ENCODE measurements around the gene EIF3B.
A peak's percentile ranks its signal among the peaks of the same experiment; 100 is the strongest.
"Not testable (repeated sequence)": the region's sequence is repeated elsewhere in the genome, so short reads cannot be mapped to it uniquely, and the experiment has no call there.

Gene EIF3B

DNA sequence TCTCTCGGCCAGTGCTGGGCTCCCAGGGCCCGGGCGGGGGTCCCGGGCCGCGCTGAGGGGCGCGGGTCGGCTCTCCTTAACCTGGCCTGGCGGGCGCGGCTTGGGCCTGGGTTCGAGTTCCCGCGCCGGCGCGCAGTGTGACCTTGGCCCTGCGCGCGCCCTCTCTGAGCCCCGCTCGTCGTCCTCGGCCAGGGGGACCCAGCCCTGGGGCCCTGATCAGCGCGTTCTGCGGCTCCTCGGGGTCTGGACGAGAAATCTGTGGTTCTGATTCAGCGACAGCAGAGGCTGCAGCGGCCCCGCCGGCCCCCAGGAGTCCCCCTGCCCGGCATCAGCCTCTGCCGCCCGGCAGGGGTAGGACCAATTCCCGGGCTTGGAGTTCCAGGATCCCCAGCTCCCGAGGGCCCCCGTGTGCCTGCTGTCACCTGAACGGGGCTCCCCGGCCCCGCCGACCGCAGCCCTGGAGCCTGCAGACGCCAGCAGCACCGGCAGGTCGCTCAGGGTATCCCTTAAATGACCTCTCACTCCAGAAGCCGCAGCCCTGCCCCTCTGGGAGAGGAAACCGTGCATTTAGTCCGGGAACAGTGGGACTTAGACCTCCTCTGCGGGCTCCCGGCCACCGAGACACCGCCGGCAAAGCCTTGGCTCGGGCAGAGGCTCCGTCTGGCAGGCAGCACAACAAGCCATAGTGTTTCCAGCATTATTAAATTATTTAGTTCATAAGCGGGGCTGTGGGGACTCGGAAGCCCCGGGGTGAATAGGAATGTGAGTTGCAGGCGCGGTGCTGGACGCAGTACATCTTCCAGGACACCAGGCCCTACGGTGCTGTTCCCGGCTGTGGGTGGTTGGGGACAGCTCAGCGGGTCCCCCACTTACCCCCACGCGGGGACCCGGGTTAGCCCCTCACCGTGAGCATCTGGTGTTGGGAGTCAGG, 49.4 kb downstream of the EIF3B start:
- peak in 1 of 2 experiments; percentile 73 for DNase-seq

DNA sequence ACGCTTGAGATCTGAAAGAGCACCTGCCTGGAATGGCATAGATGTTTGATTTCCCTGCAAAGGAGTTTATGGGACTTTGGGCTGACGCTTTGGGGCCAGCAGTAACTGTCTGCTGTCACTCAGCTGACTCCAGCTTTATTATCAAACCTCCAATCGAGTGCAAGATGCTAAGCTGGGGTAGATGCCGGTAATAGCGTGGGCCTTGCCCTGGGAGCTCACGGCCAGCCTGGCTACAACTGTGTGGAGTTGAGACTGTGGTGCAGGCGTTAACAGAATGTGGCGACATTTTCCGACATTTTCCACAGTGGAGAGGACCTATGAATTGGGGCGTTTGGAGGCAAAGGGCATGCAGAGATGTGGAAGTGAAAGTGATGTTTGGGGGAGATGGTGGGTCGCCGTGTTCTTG, 50.1 kb downstream of the EIF3B start:
- DNase-seq: no peak

DNA sequence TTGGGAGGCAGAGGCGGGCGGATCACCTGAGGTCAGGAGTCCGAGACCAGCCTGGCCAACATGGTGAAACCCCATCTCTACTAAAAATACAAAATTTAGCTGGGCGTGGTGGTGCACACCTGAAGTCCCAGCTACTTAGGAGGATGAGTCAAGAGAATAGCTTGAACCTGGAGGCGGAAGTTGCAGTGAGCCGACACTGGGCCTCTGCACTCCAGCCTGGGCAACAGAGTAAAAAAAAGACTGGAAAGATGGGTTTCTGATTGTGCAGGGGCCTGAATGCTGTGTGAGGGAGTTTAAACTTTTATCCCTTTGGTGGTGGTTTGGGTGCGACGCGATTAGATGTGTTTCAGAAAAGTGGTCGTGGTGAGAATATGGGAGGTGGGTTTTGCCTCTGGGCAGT, 50.6 kb downstream of the EIF3B start:
- no peak for DNase-seq

DNA sequence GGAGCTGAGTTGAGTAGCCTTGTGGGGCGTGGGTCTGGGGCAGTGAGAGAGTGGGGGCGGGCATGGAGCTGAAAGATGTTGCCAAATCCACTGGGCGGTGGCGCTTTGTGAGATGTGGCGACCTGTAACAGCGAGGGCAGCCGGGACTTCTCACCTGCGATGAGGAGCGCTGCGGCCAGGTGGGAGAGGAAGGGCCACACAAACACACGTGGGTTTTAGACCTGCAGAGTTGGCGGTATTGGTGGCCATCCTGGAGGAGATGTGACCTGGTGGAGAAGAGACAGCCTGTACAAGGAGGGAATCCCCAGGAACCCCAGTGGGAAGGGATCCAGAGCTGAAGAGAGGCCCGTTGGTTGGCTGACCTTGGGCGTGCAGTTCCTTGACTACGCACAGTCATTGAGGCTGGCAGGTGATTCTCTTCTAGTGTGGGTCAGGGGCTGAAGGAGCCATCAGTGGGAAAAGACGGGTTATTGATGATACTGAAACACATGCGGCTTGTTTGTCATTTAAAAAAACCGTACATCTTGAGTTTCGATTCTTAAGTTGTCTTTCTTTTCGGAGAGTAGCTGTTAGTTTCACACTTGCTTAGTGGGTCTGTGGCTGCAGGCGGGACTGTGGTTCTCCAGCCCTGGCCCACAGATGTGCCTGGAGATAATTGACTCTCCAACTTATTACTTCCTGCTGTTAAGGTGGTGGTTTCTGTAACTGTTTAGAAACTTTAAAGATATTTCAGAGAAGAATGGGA, 51.1 kb downstream of the EIF3B start:
- no peak for DNase-seq

DNA sequence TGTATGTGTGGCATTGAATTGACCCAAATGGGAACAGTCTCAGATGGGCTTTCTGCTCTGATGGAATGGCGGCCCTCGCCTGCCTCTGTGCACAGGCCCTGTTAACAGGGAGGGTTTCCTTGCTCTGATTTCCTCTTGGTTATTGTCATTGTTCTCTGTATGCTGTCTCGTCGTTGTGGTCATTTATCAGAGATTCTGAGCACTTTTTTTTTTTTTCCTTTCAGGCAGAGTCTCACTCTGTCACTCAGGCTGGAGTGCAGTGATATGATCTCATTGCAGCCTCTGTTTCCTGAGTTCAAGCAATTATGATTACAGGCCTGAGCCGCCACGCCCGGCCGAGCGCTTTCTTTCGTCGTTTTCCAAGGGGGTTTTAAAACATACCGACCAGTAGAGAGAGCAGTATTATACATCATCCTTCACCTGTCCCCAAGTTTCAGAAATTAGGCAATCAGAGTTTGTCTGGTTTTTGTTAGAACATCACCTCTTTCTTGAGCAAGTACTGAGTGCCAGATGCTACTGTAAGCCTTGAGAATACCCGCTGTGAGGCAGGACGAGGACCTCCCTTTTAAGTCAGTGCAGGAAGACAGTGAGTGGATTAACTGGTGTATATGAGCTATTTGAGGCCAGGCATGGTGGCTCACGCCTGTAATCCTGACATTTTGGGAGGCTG, 55.3 kb downstream of the EIF3B start:
- DNase-seq: no peak

DNA sequence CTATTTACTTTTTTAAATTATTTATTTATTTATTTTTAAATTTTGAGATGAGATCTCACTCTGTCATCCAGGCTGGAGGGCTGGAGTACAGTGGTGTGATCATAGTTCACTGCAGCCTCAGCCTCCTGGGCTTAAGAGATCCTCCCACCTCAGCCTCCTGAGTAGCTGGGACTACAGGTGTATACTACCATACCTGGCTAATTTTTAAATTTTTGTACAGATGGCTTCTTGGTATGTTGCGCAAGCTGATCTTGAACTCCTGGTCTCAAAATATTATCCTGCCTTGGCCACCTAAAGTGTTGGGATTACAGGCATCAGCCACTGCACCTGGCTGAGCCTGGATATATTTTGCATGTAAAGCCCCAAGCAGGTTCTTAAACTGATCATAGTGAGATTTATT, 56.4 kb downstream of the EIF3B start:
- no peak for DNase-seq

DNA sequence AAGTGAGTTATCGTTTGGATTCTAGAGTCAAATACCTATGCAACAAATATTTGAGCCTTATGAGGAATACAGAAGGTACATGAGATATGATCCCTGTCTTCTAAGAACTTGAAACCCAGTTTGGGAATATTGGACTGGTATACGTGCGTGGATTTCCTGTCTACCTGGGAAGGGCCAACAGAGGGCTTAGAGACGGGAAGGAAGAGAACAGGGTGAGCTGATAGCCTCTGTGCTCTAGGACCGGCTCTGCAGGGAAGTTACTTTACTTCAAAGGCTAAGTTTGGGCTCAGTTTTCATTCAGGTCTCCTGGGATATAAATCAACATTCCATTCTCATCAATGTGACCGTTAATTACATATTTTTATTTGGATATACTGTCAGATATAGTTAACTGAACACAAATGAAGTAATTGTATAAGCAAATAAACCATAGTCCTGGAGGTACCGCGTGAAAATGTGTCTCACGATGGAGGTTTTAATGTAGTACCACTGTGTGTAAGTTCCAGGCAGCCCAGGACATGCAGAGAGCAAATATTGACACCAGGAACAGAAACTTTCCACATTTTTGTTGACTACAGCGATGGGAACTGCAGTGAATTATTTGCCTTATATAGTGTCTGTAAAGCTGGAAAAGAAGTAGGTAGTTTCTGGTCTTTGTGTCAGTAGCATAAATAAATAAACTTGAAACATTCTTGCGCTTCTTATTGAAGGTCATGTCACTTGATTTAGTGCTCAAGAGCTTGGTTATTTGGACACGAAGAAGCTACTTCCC, 57.4 kb downstream of the EIF3B start:
- DNase-seq: peak in 1 of 2 experiments; percentile 63

DNA sequence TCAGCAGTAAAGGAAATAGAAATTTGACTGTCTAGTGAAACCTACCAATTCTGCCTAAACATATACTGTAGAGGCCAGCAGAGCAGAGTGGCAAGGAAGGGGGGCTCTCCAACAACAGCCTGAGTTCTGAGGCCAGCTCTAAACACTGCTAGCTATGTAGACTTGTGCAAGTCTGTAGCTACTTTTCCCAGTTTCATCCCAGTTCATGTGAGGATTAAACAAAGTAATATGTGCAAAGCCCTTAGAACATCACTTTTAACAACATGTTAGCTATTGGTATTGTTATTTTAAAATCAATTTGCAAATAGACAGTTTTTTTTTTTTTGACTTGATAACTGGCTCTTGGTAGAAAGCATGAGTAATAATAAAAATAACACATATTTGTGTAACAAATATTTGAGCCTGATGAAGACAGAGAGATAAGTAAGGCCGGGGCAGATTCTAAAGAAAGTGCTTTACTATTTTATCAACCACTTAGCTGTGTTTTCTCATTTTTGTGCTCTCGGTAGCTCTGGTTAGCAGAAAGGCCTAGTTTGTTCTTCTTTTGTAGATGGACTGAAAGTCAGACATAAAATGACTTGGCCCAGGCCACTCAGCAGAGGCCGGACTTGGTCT, 58.1 kb downstream of the EIF3B start:
- DNase-seq: no peak

DNA sequence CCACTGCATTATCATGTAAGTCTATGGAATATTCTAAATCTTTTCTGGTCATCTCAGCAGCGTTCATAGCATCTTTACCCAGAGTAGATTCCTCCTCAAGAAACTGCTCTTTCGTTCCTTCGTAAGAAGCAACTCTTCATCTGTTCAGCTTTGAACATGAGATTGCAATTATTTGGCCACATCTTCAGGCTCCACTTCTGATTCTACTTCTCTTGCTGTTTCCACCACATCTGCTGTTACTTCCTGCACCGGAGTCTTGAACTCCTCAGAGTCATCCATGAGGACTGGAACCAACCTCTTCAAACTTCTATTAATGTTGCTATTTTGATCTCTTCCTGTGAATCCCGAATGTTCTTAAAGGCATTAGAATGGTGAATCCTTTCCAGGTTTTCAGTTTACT, 61.4 kb downstream of the EIF3B start:
- no peak for DNase-seq

DNA sequence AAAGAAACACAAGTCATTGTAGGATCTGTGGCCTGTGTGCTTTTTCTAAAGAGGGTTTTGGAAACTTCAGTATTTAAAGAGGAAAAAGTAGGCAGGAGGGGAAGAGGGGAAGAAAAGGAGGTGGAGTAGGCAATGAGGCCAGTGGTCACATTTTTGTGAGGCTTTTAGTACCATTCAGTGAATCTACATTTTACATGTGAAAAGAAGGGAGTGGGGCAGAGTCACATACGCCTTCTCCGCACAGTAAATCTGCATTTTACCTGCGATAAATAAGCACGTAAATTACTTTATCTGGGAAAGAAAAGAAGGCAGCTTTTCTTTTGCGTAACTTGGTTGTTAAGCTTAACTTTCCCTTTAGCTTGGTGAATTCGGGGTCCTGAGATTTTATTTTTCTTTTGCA, 62.0 kb downstream of the EIF3B start:
- no peak for DNase-seq

DNA sequence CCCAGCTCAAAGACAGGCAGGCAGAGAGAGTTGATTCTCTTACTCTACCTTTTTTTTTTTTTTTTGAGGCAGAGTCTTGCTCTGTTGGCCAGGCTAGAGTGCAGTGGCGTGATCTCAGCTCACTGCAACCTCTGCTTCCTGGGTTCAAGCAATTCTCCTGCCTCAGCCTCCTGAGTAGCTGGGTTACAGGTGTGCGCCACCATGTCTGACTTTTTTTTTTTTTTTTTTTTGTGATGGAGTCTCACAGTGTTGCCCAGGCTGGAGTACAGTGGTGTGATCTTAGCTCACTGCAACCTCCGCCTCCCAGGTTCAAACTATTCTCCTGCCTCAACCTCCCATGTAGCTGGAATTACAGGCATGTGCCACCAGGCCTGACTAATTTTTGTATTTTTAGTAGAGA, 62.6 kb downstream of the EIF3B start:
- not testable (repeated sequence) for DNase-seq

DNA sequence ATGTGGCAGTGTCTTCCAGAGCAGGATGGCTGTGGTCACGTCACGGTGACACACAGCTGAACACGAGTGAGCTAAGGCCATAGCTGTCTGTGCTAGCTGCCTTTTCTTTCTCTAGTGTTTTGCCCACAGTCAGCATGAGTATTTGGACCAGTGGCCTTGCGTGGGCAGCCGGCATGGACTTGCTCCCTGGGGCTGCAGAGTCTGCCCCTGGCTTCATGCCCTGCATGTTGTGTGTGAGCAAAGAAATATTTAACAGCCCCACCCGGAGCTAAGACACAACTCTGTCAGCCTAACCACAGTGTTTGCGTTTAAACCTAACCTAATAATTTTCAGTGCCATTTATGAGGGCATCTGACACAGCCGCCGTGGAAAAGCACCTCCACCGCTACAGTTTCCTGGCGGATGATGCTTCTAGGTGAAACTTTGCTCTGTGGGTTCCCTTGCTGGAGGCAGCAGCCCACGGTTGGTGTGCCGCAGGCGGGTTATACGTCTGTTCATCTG, 63.4 kb downstream of the EIF3B start:
- DNase-seq: no peak

DNA sequence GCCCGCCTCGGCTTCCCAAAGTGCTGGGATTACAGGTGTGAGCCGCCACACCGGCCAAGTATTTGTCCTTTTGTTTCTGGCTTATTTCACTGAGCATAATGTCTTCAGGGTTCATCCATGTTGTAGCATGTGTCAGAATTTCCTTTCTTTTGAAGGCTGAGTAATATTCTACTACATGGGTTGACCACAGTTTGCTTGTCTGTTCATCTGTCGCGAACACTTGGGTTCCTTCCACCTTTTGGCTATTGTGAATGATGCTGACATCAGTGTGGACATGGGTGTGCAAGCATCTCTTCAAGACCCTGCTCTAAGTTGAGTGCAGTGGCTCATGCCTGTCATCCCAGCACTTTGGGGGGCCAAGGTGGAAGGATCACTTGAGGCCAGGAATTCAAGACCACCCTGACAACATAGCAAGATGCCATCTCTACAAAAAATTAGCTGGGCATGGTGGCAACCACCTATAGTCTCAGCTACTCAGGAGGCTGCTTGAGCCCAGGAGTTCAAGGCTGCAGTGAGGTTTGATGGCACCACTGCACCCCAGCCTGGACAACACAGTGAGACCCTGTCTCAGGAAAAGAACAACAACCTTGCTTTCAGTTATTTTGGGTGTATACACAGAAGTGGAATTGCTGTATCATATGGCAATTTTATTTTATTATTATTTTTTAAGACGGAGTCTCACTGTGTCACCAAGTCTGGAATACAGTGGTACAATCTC, 65.7 kb downstream of the EIF3B start:
- DNase-seq: no peak

DNA sequence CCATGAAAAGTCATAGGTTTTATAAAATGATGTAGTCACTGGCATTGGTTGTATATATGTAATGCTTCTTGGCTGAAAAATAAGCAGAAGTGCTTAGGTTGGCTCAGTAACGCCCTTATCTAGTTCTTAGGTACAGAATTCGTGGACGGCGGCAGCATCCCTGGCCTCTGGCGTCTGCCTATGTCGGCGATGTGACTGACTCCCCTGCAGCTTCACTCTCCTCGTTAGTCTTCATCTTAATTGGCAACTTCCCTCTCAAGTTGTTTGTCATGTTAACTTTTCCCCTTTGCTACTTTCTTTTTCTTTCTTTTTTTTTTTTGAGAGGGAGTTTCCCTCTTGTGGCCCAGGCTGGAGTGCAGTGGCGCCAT, 67.3 kb downstream of the EIF3B start:
- DNase-seq: no peak

DNA sequence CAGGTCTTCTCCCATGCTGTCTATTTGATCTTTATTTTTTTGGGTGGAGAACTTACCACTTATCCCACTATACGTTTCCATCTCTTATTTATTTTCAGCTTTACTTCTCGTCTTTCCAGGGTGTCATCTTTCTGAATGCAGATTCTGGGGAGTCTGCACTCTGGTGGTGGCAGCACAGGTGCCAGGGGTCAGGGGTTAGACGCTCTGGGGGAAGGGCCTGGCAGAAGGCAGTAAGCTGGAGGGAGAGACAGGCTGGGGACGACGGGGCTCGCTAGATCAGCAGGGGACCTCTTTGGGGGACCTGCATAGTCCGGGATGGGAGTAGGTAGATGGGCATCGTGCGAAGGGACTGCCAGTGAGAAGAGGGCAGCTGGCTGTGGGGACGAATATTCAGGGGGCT, 71.1 kb downstream of the EIF3B start:
- no peak for DNase-seq

Data from NCI-H526 (cell line).